ENCODE measurements around the gene PSTPIP2.

PSTPIP2 gene

GRCh38 chr18:46054956-46055837 lies 16.9 kb downstream of the PSTPIP2 start:
- TF ChIP-seq GATA2 (IDR thresholded peaks at IDR 0.05; ENCODE audit: low read depth, low read length): no peak
- TF ChIP-seq GATA3 (IDR thresholded peaks at IDR 0.05; ENCODE audit: low read depth, low read length): no peak

- TF ChIP-seq GATA2 (IDR thresholded peaks at IDR 0.05; ENCODE audit: low read depth, low read length): no peak
- TF ChIP-seq GATA3 (IDR thresholded peaks at IDR 0.05; ENCODE audit: low read depth, low read length): no peak
Observed at GRCh38 chr18:46053368-46054095, 18.5 kb downstream of the PSTPIP2 start.

GRCh38 chr18:46051731-46052461 lies 20.2 kb downstream of the PSTPIP2 start:
- no peak for TF ChIP-seq GATA3 (IDR thresholded peaks at IDR 0.05; ENCODE audit: low read depth, low read length)
- TF ChIP-seq GATA2 (IDR thresholded peaks at IDR 0.05; ENCODE audit: low read depth, low read length): no peak

GRCh38 chr18:46050268-46050667 lies 21.8 kb downstream of the PSTPIP2 start:
- TF ChIP-seq GATA3 (IDR thresholded peaks at IDR 0.05; ENCODE audit: low read depth, low read length) (no peak), GATA2 (IDR thresholded peaks at IDR 0.05; ENCODE audit: low read depth, low read length) (no peak)

- TF ChIP-seq GATA3 (IDR thresholded peaks at IDR 0.05; ENCODE audit: low read depth, low read length): no peak
- no peak for TF ChIP-seq GATA2 (IDR thresholded peaks at IDR 0.05; ENCODE audit: low read depth, low read length)
Observed at GRCh38 chr18:46048641-46049040, 23.4 kb downstream of the PSTPIP2 start.

- TF ChIP-seq GATA3 (IDR thresholded peaks at IDR 0.05; ENCODE audit: low read depth, low read length) (no peak), GATA2 (IDR thresholded peaks at IDR 0.05; ENCODE audit: low read depth, low read length) (no peak)
Observed at GRCh38 chr18:46046688-46047087, 25.4 kb downstream of the PSTPIP2 start.

- no peak for TF ChIP-seq GATA3 (IDR thresholded peaks at IDR 0.05; ENCODE audit: low read depth, low read length)
- no peak for TF ChIP-seq GATA2 (IDR thresholded peaks at IDR 0.05; ENCODE audit: low read depth, low read length)
Observed at GRCh38 chr18:46046126-46046525, 25.9 kb downstream of the PSTPIP2 start.

- TF ChIP-seq GATA3 (IDR thresholded peaks at IDR 0.05; ENCODE audit: low read depth, low read length): no peak
- TF ChIP-seq GATA2 (IDR thresholded peaks at IDR 0.05; ENCODE audit: low read depth, low read length): no peak
Observed at GRCh38 chr18:46042571-46043123, 29.4 kb downstream of the PSTPIP2 start.

- no peak for TF ChIP-seq GATA2 (IDR thresholded peaks at IDR 0.05; ENCODE audit: low read depth, low read length)
- TF ChIP-seq GATA3 (IDR thresholded peaks at IDR 0.05; ENCODE audit: low read depth, low read length): no peak
Observed at GRCh38 chr18:46040747-46041104, 31.3 kb downstream of the PSTPIP2 start.

GRCh38 chr18:46040033-46040746 lies 31.9 kb downstream of the PSTPIP2 start:
- TF ChIP-seq GATA2 (IDR thresholded peaks at IDR 0.05; ENCODE audit: low read depth, low read length) (no peak), GATA3 (IDR thresholded peaks at IDR 0.05; ENCODE audit: low read depth, low read length) (no peak)

GRCh38 chr18:46037512-46038305 lies 34.4 kb downstream of the PSTPIP2 start:
- TF ChIP-seq GATA2 (IDR thresholded peaks at IDR 0.05; ENCODE audit: low read depth, low read length): no peak
- TF ChIP-seq GATA3 (IDR thresholded peaks at IDR 0.05; ENCODE audit: low read depth, low read length): no peak
